SK-N-SH (cell line): ENCODE measurements around the gene PTGIR. TPM values are rescaled to one million over a fixed set of nuclear protein-coding genes. Genes with fewer than 3 reads are reported as not detected.
A peak's percentile ranks its signal among the peaks of the same experiment; 100 is the strongest.

Experiments used
- CTCF ChIA-PET: fragments of 300-600, 350-600 bp; formaldehyde crosslinking; extraction: SDS; loops from one replicate; lab custom pipeline; 2021; lab: Yijun Ruan, JAX
- POLR2A ChIA-PET: fragments of 350-600 bp; sonication (Branson Sonifier 250); formaldehyde crosslinking; extraction: SDS; loops from one replicate; lab custom pipeline; 2020; ENCODE audit warnings: antibody characterized with exemption, inconsistent platforms; lab: Yijun Ruan, JAX
- DNase-seq: peaks from one replicate; pipeline ENCODE4 v3.0.0; 2012
- H2AFZ ChIP-seq: fragments of 200-600 bp; sonication (generic); 2 replicates; pipeline ENCODE4 v1.8.1; 2016; ENCODE audit warnings: antibody characterized with exemption, mild to moderate bottlenecking, low read depth
- H3F3A ChIP-seq: fragments of 200-600 bp; sonication (generic); replicated peaks from 2 replicates; pipeline ENCODE3; 2016; ENCODE audit warnings: antibody characterized with exemption, mild to moderate bottlenecking; ENCODE audit not compliant: insufficient read depth
- H3K27ac ChIP-seq, 2 experiments: fragments of 200-500 bp in 1 of 2; fragments of 200-600 bp in 1 of 2; sonication (Bioruptor generic) in 1 of 2; sonication (generic), shearing (Covaris generic) in 1 of 2; 2 replicates each; pipeline versions ENCODE4 v1.5.1 to v1.6.1; 2014 to 2016; ENCODE audit warnings: low read depth in 2 of 2, inconsistent platforms in 1 of 2, low read length in 1 of 2, mild to moderate bottlenecking in 1 of 2, mixed read lengths in 1 of 2
- H3K27me3 ChIP-seq: fragments of 200-600 bp; sonication (generic), shearing (Covaris generic); 2 replicates; pipeline ENCODE4 v1.6.1; 2016; ENCODE audit warnings: mixed run types; ENCODE audit not compliant: insufficient read depth
- H3K36me3 ChIP-seq, 2 experiments: fragments of 200-500 bp in 1 of 2; fragments of 200-600 bp in 1 of 2; sonication (Bioruptor generic) in 1 of 2; sonication (generic) in 1 of 2; replicated peaks in 1 of 2; 2 replicates each; pipeline versions ENCODE3 to v1.5.1; 2014 to 2016; ENCODE audit warnings: low read length in 1 of 2, mild to moderate bottlenecking in 1 of 2; ENCODE audit not compliant: insufficient read depth in 2 of 2, control insufficient read depth in 1 of 2
- H3K4me1 ChIP-seq, 2 experiments: fragments of 200-500 bp in 1 of 2; fragments of 200-600 bp in 1 of 2; sonication (Bioruptor generic) in 1 of 2; sonication (generic), shearing (Covaris generic) in 1 of 2; 2 replicates each; pipeline versions ENCODE4 v1.5.1 to v1.6.1; 2014 to 2016; ENCODE audit warnings: low read depth in 1 of 2, low read length in 1 of 2, mixed run types in 1 of 2; ENCODE audit not compliant: insufficient read depth in 2 of 2, control insufficient read depth in 1 of 2
- H3K4me2 ChIP-seq: fragments of 200-600 bp; sonication (generic), shearing (Covaris generic); 2 replicates; pipeline ENCODE4 v1.6.1; 2017; ENCODE audit warnings: mixed run types
- H3K4me3 ChIP-seq, 2 experiments: fragments of 200-500 bp in 1 of 2; fragments of 200-600 bp in 1 of 2; sonication (Bioruptor generic) in 1 of 2; sonication (generic), shearing (Covaris generic) in 1 of 2; 2 replicates each; pipeline versions ENCODE4 v1.5.1 to v1.8.1; 2014 to 2016; ENCODE audit warnings: low read depth in 2 of 2, inconsistent platforms in 1 of 2, low read length in 1 of 2, mild to moderate bottlenecking in 1 of 2, mixed read lengths in 1 of 2, moderate library complexity in 1 of 2
- H3K79me2 ChIP-seq: fragments of 200-600 bp; sonication (generic); 2 replicates; pipeline ENCODE4 v1.8.1; 2017; ENCODE audit warnings: mild to moderate bottlenecking; ENCODE audit not compliant: insufficient read depth
- H3K9ac ChIP-seq: fragments of 200-600 bp; sonication (generic); 2 replicates; pipeline ENCODE4 v1.6.1; 2017; ENCODE audit warnings: mixed run types
- H3K9me2 ChIP-seq: fragments of 200-600 bp; sonication (generic); 2 replicates; pipeline ENCODE4 v1.6.1; 2017; ENCODE audit warnings: mixed run types
- H3K9me3 ChIP-seq: fragments of 200-600 bp; sonication (generic); 2 replicates; pipeline ENCODE4 v1.6.1; 2017; ENCODE audit warnings: mixed run types, mild to moderate bottlenecking, moderate library complexity
- H4K20me1 ChIP-seq: fragments of 200-600 bp; sonication (generic); 2 replicates; pipeline ENCODE4 v1.6.1; 2017; ENCODE audit warnings: mild to moderate bottlenecking, mixed run types; ENCODE audit not compliant: insufficient read depth
- CTCF ChIP-seq: fragments of 200-600 bp; sonication (generic); IDR thresholded peaks from 2 replicates; pipeline ENCODE4 v1.6.1; 2017; ENCODE audit warnings: antibody characterized with exemption, mild to moderate bottlenecking, moderate library complexity
- ELF1 ChIP-seq: IDR thresholded peaks from 2 replicates; pipeline ENCODE4 v1.4.0; 2012
- EZH2phosphoT487 ChIP-seq: fragments of 200-600 bp; sonication (generic); IDR thresholded peaks from 2 replicates; pipeline ENCODE4 v1.6.1; 2017; ENCODE audit warnings: low read depth, mixed run types, mild to moderate bottlenecking, antibody characterized with exemption, moderate library complexity, borderline replicate concordance
- GATA2 ChIP-seq: sonication (generic); formaldehyde crosslinking; IDR thresholded peaks from 2 replicates; pipeline ENCODE4 v1.5.0; 2020; ENCODE audit warnings: mild to moderate bottlenecking, missing genetic modification reagents
- MEF2A ChIP-seq: IDR thresholded peaks from 2 replicates; pipeline ENCODE4 v1.4.0; 2012; ENCODE audit warnings: low read depth, borderline replicate concordance
- MXI1 ChIP-seq: IDR thresholded peaks from 2 replicates; pipeline ENCODE4 v1.6.1; 2012; ENCODE audit warnings: mild to moderate bottlenecking, low read depth, low read length, improper control_type of control experiment
- RXRA ChIP-seq: IDR thresholded peaks from 2 replicates; pipeline ENCODE4 v1.4.0; 2012; ENCODE audit warnings: low read depth, mild to moderate bottlenecking, borderline replicate concordance
- TEAD4 ChIP-seq: IDR thresholded peaks from 2 replicates; pipeline ENCODE4 v1.4.0; 2012; ENCODE audit warnings: mild to moderate bottlenecking, borderline replicate concordance; ENCODE audit not compliant: insufficient read depth
- YY1 ChIP-seq: IDR thresholded peaks from 2 replicates; pipeline ENCODE4 v1.4.0; 2012; ENCODE audit warnings: low read depth, mild to moderate bottlenecking
- WGBS: methylation state at CpG from one replicate; pipeline ENCODE4 v1.1.6; 2017; ENCODE audit warnings: low lambda C conversion rate; 5-methylcytosine and 5-hydroxymethylcytosine counted together
- polyA plus RNA-seq, 3 experiments: library from polyadenylated mRNA; depleted of rRNA; stranded (reverse); fragments of >200 nt; gene quantifications; 2 replicates each; pipeline ENCODE4 v1.2.3, GENCODE V29; 2012
- TF ChIP-seq, protein P1 (sequence below): IDR thresholded peaks from 2 replicates; pipeline ENCODE4 v1.4.0; 2012; ENCODE audit warnings: low read depth, borderline replicate concordance

PTGIR gene
- polyA plus RNA-seq, 1 of the 3 experiments (the other 2 are of a cell fraction), result 2.5 TPM

DNA sequence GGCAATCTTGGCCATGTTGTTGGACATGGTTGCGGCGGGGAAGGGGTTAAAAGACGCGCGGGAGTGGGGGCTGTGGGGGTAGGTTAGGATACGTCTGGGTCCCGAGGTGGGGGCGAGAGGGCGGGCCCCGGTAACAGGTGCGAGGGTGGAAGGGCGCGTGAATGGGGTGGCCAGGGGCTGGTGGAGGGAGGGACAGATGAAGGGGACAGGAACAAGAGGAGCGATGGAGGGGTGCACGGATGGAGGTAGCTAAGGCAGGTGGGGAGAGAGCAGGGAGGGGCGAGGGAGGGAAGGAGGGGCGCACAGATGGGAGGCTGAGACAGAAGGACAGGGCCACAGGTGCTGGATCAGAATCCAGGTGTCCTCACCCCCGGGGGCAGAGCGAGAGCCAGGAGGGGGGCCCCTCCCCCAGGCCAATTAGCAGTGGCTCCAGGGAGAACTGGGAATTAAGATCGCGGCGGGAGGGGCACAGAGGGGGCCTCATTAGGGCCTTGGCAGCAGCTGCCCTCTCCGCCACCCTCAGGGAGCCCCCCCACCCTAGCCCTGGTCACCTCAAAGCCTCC, 9.8 kb upstream of the PTGIR start:
- ChIA-PET CTCF (interaction anchor here (0.5 to 8.3 kb wide), 3 partner anchors 8 to 27 kb away, joined by 3 to 106 read pairs (median 3); partner anchors contain the start of gene DACT3), POLR2A (interaction anchor here (1.3 to 9.6 kb wide), 4 partner anchors 13 to 26 kb away, joined by 4 to 100 read pairs (median 18); partner anchors contain the start of gene DACT3)
- DNase-seq, result no peak
- H3K9ac ChIP-seq, result no peak overlapping the region
- H3F3A ChIP-seq, result peaks cover 4% of the 10 kb centered on the region
- TF ChIP-seq, protein P1, sequence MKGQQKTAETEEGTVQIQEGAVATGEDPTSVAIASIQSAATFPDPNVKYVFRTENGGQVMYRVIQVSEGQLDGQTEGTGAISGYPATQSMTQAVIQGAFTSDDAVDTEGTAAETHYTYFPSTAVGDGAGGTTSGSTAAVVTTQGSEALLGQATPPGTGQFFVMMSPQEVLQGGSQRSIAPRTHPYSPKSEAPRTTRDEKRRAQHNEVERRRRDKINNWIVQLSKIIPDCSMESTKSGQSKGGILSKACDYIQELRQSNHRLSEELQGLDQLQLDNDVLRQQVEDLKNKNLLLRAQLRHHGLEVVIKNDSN, result no peak
- TF ChIP-seq YY1, result no peak
- TF ChIP-seq RXRA, result no peak
- no peak for TF ChIP-seq CTCF
- no peak for TF ChIP-seq MEF2A
- no peak for TF ChIP-seq EZH2phosphoT487
- no peak for TF ChIP-seq MXI1
- WGBS, result 8% methylated on average over 19 of the region's 23 CpGs
- peak overlapping the region; percentile 74; the same call in 1 of the 2 replicates for H3K4me2 ChIP-seq
- peak overlapping the region; percentile 68; the same call in 1 of the 2 replicates for H2AFZ ChIP-seq
- H3K9me2 ChIP-seq, result no peaks in the 10 kb centered on the region
- H3K36me3 ChIP-seq, result no peaks in the 10 kb centered on the region
- no peaks in the 10 kb centered on the region for H4K20me1 ChIP-seq
- no peaks in the 10 kb centered on the region for H3K27me3 ChIP-seq
- H3K9me3 ChIP-seq, result no peaks in the 10 kb centered on the region
- H3K27ac ChIP-seq, result peak overlapping the region in 1 of 2 experiments; percentile 92; a peak in 2 of 4 replicates
- peaks cover 17 to 53% of the 10 kb centered on the region in 2 experiments for H3K4me1 ChIP-seq
- no peaks in the 10 kb centered on the region for H3K79me2 ChIP-seq
- peak overlapping the region in 1 of 2 experiments; percentile 48; a peak in 2 of 4 replicates for H3K4me3 ChIP-seq

GRCh38 chr19:46634045-46634655, 9.3 kb upstream of the PTGIR start:
- no peaks in the 10 kb centered on the region for H3K9me2 ChIP-seq
- peaks cover 16 to 56% of the 10 kb centered on the region in 2 experiments for H3K4me1 ChIP-seq
- peak; percentile 90 for DNase-seq
- no peaks in the 10 kb centered on the region for H3K27me3 ChIP-seq
- no peak overlapping the region for H3K9ac ChIP-seq
- H3K4me2 ChIP-seq, result peak overlapping the region; percentile 74; the same call in 1 of the 2 replicates
- POLR2A ChIA-PET, result interaction anchor here (1.3 to 9.6 kb wide), 4 partner anchors 13 to 27 kb away, joined by 4 to 100 read pairs (median 18); partner anchors contain the start of gene DACT3
- H3F3A ChIP-seq, result peaks cover 4% of the 10 kb centered on the region
- WGBS, result 9% methylated on average over 24 of the region's 38 CpGs
- TF ChIP-seq YY1 (no peak), TEAD4 (no peak), ELF1 (no peak), GATA2 (no peak)
- CTCF ChIA-PET, result interaction anchor here (0.5 to 8.3 kb wide), 3 partner anchors 9 to 28 kb away, joined by 3 to 106 read pairs (median 3); partner anchors contain the start of gene DACT3
- peak overlapping the region in 1 of 2 experiments; percentile 48; a peak in 2 of 4 replicates for H3K4me3 ChIP-seq
- H2AFZ ChIP-seq, result peak overlapping the region; percentile 68; the same call in 1 of the 2 replicates
- no peaks in the 10 kb centered on the region for H4K20me1 ChIP-seq
- H3K79me2 ChIP-seq, result no peaks in the 10 kb centered on the region
- no peaks in the 10 kb centered on the region for H3K9me3 ChIP-seq
- no peaks in the 10 kb centered on the region for H3K36me3 ChIP-seq
- H3K27ac ChIP-seq, result peak overlapping the region in 1 of 2 experiments; percentile 92; a peak in 2 of 4 replicates
